Cerebellar cortex (tissue), 1 donor: Measurements from ENCODE around the gene PTPRN2.
"Not testable (repeated sequence)": the region's sequence is repeated elsewhere in the genome, so short reads cannot be mapped to it uniquely, and the experiment has no call there.

Experiments used
- DNase-seq: peaks from one replicate; pipeline ENCODE4 v3.0.0-alpha.2; 2015; ENCODE audit warnings: low spot score

The PTPRN2 gene

DNA sequence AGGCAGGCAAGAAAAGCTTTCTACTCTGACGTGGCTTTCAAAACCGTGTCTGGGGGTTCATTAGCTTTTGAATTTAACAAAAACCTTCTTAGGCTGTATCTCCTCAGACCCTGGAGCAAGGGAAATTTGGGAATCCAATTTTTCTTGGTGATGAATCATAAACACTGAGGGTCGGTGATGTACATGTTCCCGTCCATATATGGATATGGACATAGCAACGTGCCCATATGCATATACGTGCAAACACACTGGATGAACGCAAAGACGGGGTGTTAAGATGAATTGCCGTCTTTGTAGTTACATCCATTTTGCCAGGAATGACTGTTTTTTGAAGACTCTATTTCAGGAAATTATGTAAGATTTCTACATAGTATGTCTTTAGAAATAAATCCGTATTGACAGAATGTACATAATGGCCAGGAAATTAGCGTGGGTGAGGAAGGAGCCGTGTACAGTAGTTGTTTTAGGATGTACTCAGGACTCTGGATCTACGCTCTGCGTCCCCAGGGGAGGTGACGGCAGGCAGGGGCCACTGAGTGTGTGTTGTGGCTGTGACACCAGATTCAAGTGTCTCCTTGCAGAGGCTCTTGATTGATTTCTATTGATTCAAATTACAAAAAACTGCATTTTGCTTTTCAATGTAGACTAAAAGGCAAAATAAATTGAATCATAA, 1012.6 kb downstream of the PTPRN2 start:
- no peak for DNase-seq

DNA sequence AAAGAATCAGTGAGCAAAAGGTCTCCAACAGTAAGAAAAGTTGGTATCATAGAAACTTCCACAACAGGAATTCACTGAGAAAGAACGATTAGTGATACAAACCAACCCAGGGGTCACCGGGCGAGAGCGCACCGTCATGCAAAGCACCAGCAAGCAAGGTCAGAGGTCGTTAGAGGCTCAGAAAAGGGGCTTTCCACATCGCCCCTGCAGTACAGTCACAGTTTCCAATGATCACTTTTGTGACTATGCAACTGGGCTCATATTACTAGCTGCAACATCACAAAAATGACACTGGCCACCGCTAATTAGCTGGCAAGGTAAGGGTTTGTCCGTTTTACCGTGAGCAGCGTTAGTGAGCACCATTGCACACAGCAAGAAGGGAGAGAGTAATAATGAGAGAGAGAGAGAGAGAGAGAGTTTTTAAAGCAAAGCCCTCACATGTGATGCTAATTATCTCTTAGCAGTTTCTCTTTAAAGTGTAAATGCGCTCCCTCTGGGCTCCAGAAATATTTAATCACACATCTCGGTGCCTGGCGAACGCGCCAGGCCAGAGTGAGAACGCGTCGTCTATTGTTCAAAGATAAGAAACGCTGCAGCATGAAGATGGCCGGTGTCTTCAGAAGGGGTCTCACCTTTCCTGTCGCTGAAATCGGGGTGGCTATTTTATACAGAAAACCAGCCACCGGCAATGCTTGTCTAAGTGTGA, 1013.4 kb downstream of the PTPRN2 start:
- DNase-seq, result no peak

DNA sequence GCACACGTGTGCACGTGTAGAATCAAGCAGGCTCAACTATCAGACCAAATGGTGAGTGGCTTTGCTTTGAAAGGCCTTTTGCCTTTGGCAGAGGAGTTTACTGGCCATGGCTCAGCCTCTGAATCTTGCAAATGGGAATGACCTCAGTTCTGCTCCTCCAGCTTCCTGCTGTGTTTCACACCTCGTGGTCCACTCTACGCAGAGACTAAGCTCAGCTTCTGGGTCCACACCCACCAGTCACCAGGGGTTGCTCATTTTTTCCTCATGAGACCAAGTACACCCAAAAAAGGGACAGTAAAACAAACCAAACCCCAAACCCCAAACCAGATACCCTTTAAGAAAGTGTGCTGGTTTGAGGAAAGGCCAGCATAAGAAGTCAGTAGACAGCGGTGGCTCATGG, 1014.4 kb downstream of the PTPRN2 start:
- DNase-seq, result no peak

DNA sequence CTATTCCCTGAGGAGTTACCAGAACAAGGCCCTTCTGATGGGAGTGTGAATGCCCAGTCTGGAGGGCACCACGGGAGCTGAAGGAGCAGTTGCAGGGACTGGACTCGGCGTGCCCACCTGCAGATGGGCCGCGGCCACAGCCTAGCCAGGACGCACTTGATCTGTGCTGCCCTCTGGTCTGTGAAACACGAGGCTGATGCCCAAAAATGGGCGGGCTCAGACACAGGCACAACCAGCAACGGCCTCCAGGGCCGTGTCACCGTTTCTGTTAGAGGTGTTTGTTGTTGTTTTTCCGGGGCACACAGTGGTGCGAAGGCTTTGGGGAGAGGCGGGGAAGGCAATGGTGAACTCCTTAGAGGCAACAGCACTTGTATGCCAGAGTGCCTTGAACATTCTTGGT, 1015.0 kb downstream of the PTPRN2 start:
- no peak for DNase-seq

DNA sequence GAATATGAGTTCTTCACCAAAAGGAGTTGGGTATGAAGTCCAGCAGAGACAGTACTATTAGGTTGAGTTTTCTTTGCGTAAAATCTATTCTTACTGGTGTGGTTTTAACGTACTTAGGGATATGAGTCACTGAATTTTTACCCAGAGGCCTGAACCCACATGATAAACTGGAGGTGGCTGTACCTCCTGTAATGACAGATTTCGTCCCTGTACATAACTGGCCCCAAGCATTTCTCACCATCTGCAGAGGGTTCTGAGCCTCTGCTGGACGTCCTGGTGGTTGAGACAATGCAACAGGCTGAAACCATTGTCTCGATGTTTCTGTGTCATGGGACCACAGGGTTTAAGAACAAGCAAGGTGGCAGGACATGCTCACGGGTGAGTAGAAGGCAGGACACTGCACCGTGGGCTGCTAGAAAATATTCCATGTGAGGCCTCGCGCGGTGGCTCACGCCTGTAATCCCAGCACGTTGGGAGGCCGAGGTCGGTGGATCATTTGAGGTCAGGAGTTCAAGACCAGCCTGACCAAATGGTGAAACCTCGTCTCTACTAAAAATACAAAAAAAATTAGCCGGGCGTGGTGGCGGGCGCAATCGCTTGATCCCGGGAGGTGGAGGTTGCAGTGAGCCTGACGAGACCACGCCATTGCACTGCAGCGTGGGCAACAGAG, 1017.0 kb downstream of the PTPRN2 start:
- no peak for DNase-seq

DNA sequence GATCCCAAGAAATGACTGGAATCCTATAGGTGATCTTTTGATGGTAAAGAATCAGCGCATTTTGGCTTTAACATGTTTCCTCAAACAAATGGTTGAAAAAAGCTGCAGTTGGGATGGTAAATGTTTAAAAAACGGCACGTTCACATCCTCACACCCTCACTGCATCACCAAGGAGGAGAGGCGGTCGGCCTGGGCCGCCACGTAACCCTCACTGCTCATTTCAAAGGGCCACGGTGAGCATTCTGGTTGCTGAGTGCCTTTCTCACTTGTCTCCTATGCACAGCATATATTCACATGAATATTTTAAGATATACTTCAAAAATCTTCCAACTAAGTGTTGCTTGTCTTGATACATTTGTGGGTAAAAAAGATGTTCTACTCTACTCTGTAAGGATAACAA, 1017.7 kb downstream of the PTPRN2 start:
- DNase-seq, result no peak

DNA sequence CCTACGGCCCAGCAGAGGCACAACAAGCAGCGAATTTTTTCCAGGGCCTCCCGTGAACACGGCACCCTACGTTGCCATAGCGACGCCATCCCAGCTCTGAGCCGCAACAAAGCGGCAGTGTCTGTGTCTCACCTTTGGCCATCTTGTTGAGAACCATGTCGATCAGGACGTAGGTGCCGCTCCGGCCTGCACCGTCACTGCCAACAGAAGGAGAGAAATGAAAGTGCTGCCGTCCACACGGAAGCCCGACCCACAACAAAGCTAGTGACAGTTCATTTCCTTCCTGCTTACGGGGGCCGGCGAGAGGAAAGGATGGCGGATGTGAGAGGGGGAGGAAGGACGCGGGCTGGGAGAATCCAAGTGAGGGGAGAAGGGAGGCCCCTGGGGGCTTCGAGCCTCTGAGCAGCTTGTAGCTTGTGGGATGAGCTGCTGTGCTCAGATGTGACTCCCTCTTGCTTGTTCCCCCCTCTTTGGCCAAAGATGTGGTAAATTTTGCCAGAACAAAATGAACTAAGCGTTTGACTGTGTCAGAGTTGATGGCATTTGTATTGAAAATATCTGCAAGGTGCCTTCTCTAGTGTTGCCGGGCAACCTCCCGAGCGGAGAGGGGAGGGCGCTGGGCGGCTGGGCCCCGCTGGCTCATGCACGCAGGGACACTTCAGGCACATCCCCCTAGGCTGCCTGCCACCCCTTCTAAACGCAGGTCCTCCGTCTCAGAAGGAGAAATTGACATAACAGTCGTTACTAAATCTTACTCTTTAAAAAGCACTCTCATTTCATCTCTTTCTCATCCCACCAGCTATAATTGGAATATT, 1018.6 kb downstream of the PTPRN2 start:
- peak; percentile 20 for DNase-seq

DNA sequence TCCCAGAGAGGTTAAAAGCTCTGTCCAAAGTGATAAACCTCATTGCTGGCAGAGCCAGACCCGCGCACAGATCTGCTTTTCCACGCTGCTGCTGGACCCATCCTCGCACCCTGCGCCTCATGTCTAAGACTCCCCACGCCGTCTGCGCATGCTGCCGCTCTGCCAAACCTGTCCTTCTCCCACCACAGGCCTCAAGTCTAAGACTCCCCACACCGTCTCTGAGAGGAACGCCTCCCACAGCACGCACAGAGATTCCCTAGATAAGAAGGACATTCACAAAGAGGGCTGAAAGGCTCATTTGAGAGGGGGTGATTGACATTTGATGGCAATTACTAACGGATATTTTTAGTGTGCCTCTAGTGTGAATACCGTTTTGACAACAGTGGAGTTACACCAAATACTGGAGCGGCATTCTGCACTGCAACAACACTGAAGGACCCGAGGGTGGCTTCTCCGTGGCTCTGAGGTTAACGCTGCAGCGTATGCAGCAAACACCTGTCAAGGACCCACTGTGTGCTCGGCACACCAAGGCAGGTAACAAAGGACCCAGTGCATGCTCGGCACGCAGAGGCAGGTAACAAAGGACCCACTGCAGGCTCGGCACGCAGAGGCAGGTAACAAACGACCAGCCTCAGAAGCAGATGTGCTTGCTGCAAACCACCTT, 1019.4 kb downstream of the PTPRN2 start:
- no peak for DNase-seq

DNA sequence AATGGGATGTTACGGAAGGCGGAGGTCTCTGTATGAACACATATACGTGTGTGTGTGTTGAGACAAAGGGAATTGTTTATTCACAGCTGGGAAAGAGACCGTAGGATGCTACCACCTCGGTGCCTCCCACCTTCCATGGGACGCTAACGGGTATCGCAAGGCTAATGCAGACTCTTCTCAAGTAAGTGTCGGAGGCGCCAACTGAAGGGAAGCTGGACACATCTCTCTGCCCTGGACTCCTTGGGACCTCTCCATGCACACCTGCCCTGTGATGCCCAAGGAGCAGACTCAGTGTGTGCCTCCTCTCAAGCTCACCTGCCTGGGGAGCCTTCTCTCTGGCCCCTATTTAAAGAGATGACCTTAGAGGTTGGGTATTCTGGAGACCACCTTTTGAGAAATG, 1020.0 kb downstream of the PTPRN2 start:
- no peak for DNase-seq

DNA sequence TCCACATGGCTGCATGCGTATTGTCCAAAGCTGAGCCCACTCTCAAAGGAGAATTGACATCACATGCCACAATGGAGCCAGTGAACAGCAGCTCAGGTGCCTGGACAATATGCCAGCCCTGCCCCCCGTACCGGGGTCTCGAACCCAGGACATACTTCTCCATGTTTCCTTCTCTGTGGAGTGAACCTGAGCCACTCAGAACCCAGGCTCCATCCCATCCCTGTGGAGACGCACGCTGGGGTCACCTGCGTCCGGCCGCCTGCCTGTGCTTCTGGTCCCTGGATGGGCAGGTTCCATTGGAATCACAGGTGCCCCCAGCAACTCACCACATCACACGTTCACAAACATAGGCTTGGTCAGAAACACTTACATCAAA, 1021.0 kb downstream of the PTPRN2 start:
- DNase-seq, result no peak

DNA sequence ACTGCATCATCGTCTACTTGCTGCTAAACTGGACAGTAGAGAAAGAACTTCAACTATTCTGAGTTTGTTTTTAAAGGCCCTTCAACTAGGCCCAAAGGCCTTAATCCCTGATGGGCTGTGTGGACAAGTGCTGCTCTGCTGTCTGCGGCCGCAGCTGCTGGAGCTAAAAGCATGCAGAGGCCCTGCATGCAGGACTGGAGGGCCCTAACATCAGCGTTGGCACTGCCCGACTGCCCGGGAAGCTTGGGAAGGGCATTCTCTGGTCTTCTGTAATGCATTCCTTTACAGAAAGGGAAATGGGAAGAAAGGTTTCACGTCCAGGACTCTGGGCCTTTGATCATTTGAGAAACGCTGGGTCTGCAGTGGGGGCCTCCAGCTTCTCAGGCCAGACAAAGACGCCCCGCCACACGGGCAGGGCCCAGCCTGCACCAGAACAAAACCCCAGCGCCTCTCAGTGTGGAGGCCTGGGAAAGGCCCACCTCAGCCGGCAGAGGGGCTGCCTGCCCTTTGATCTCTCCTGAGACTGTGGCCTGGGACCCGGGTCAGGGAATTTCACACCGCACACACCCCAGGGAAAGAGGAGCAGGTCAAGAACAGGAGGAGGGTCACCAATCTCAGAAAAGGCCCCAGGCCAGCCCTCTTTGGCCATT, 1021.5 kb downstream of the PTPRN2 start:
- no peak for DNase-seq

DNA sequence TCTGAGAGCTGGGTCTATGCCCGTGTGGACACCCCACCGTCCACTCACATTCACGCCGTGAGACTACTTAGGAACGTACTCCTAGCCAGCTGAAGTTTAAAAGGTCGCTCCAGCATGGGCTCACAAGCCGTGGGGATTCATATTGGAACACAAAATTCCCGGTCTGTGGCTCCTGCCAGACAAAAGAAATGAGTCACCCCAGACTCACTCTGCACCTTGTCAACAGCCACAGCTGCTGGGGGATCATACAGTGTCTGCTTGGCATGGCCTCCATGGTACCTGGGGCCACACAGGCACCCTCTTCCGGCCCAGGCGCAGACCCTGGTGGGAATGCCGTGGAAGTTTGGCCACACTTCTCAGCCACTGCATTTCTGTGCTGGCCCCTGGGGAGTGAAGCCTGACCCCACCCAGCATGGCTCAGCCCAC, 1022.4 kb downstream of the PTPRN2 start:
- DNase-seq, result no peak

DNA sequence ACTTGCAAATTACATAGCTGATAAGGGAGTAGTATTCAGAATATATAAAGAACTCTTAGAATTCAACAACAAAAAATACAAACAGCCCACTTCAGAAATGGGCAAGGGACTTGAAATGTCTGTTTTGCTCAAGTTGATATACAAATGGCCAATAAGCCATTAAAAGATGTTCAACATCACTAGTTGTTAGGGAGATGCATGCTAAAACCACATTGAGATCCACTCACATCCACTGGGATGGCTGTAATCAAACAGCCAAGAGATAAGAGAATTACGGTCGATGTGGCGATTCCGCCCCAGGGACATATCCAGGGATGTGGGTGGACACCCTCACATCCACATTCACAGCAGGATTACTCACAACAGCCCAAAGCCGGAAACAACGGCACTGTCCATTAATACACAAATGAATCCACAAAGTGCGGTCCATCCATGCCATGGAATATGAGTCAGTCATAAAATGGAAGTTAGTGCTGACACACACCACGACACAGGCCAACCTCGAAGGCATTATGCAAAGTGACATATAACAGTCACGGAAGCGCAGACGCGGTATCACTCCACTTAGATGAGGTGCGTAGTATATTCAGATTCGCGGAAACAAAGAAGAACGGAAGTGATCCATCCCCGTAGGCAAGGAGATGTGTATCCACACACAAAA, 1023.0 kb downstream of the PTPRN2 start:
- no peak for DNase-seq

DNA sequence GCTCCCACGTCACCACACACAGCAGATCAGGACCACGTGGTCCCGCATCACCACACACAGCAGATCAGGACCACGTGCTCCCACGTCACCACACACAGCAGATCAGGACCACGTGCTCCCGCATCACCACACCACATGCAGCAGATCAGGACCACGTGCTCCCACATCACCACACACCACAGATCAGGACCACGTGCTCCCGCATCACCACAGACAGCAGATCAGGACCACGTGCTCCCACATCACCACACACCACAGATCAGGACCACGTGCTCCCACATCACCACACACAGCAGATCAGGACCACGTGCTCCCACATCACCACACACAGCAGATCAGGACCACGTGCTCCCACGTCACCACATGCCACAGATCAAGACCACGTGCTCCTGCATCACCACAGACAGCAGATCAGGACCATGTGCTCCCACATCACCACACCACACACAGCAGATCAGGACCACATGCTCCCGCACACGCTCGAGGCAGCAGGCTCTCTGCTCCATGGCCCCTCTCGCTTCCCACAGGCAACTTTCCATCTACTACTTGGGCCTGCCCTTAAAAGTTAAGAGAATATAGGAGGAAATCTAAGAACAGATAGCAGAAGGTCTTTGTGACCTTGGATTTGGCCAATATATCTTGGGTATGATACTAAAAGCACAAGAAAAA, 1024.0 kb downstream of the PTPRN2 start:
- not testable (repeated sequence) for DNase-seq

DNA sequence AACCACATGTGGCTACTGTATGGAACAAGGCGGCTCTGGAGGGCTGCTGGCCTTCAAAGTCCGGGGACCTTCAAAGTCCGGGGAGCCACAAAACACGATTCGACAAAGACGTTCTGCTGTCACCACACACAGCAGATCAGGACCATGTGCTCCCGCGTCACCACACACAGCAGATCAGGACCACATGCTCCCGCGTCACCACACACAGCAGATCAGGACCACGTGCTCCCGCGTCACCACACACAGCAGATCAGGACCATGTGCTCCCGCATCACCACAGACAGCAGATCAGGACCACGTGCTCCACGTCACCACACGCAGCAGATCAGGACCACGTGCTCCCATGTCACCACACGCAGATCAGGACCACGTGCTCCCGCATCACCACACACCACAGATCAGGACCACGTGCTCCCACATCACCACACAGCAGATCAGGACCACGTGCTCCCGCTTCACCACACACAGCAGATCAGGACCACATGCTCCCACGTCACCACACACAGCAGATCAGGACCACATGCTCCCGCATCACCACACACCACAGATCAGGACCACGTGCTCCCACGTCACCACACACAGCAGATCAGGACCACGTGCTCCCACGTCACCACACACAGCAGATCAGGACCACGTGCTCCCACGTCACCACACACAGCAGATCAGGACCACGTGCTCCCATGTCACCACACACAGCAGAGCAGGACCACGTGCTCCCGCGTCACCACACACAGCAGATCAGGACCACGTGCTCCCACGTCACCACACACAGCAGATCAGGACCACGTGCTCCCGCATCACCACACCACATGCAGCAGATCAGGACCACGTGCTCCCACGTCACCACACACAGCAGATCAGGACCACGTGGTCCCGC, 1024.9 kb downstream of the PTPRN2 start:
- DNase-seq, result not testable (repeated sequence)

DNA sequence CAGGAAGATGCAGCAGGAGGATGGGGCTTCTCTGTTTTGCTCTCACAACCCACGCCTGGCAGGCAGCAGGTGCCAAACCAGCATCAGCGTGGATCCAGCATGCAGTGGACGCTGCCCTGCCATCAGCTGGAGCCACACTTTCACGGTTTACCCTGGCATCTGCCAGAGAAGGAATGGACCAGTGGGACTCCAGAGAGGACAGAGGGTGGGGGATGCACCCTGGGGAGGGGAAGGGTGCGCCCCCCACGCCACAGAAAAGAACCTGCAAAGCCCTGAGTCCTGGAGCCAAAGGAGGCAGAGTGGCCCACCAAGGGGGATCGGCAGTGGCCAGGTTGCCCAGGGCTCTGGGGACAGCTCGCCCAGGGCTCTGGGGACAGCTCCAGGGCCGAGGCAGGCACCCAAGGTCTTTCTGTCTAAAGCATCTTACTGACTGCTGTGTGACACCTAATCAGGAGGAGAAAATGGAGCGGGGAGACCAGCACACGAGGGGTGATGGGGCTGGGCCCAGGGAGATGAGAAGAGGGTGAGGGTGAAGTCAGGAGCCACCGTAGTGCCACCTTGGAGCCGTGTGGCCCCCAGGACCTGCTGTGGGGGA, 1025.7 kb downstream of the PTPRN2 start:
- DNase-seq, result no peak

DNA sequence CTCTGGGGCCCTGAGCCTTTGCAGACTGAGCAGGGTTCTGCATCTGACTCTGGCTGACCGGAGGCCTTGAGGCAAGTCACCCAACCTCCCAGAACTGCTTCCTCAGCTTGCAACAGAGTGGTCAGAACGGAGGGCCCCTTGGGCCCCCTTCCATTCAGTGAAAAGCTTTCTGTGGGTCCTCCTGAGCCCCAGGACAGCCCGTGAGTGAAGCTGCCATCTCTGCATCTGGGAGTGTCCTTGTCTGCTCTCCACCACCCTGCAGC, 1026.2 kb downstream of the PTPRN2 start:
- DNase-seq, result no peak

DNA sequence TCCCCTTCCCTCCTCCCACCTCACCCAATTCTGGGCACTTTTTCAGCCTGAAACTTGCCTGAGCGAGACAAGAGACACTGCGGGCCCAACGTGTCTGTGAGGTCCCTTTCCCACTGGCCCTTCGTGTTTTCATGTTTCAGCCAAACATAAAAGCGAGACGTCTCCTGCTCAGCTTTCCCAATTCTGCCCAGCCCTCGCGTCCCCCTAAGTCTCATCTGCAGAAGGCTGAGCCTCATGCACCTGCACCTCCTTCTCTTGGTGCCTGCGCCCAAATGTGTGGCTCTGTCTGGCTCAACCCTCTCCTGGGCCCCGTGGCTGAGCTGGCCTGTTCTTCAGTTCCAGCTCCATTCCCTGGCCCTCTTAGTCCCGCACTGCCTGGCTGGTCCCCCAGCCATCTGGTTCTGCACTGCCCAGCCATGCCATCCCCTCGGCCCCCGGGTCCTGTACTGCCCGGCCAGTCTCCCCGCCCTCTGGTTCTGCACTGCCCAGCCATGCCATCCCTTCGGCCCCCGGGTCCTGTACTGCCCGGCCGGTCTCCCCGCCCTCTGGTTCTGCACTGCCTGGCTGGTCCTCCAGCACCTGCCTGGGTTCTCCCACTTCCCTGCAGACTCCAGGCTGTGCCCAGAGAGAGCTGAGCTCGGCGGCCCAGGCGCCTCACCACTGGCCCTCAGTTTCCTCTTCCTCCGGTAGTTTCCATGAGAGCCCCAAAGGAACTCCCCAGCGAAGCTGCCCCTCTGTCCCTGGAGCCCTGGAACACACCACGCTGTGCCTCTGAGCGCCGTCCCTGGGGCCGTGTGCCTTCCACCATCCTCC, 1026.7 kb downstream of the PTPRN2 start:
- no peak for DNase-seq
